ENCODE results near the gene PTPA. TPM values are rescaled to one million over a fixed set of nuclear protein-coding genes. Genes with fewer than 3 reads are reported as not detected.

PTPA gene
- 10 to 100 TPM; 34.2 to 83.4 (median 71.1) TPM for total RNA-seq

- Histone ChIP-seq H3K27me3 (no peaks in the 10 kb centered on the region), H3K9me3 (no peaks in the 10 kb centered on the region), H3K36me3 (no peaks in the 10 kb centered on the region), H3K4me3 (peak within 1 kb of the TSS; percentile 92 to 97 (median 92)), H3K27ac (peak within 1 kb of the TSS; percentile 91 to 94), H3K4me1 (peaks cover 4 to 6% of the 10 kb centered on the region in 2 donors)
- TF ChIP-seq POLR2AphosphoS5 (IDR thresholded peaks at IDR 0.05), result peak; percentile 75 to 83 (median 81)
- peak; percentile 71 for TF ChIP-seq POLR2A (IDR thresholded peaks at IDR 0.05)
- TF ChIP-seq CTCF (IDR thresholded peaks at IDR 0.05), result peak in 1 of 3 donors; percentile 21
- intact Hi-C loops (cut with DNase I; ENCODE audit: low total_unique reads), result no loop called here
- peak; percentile 94 to 98 for DNase-seq (ENCODE audit: low spot score in 2 of 2)
Observed at GRCh38 chr9:129110740-129111527, at the start of gene PTPA, which contains the start of gene CRAT. PTPA (plus strand) TSS chr9:129111415; CDS start chr9:129111601, 186 bp downstream. CRAT (minus strand) TSS chr9:129110793; CDS start chr9:129110509, 284 bp downstream.

DNA sequence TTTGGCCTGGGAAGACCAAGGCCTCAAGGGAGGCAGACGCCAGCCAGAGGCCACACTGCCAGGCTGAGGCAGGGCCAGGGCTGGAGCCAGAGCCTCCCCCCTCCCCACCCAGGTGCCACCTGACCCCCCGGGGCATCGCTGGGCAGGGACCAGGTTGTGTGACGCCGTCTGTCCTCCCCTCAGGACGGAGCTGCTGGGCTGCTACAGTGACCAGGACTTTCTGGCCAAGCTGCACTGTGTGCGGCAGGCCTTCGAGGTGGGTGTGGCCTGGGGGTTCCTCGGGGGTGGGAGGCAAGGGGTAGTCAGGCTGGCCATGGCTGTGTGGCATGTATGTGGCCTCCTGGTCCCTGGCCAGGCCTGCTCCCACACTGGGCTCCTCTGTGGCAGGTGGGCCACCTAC is 48.2 kb upstream of the PTPA start:
- TF ChIP-seq POLR2AphosphoS5 (IDR thresholded peaks at IDR 0.05) (no peak), CTCF (IDR thresholded peaks at IDR 0.05) (no peak), POLR2A (IDR thresholded peaks at IDR 0.05) (no peak)
- no peaks in the 10 kb centered on the region for H3K4me1 ChIP-seq
- H3K27me3 ChIP-seq, result no peaks in the 10 kb centered on the region
- H3K9me3 ChIP-seq, result no peaks in the 10 kb centered on the region
- H3K27ac ChIP-seq, result no peak overlapping the region
- no peak for DNase-seq (ENCODE audit: low spot score in 2 of 2)
- H3K4me3 ChIP-seq, result no peak overlapping the region
- intact Hi-C loops (cut with DNase I; ENCODE audit: low total_unique reads), result no loop called here
- peaks cover 17% of the 10 kb centered on the region for H3K36me3 ChIP-seq

- Histone ChIP-seq H3K4me3 (no peak overlapping the region), H3K27me3 (no peaks in the 10 kb centered on the region), H3K4me1 (no peaks in the 10 kb centered on the region), H3K36me3 (peaks cover 17% of the 10 kb centered on the region), H3K9me3 (no peaks in the 10 kb centered on the region), H3K27ac (no peak overlapping the region)
- intact Hi-C loops (cut with DNase I; ENCODE audit: low total_unique reads), result no loop called here
- TF ChIP-seq CTCF (IDR thresholded peaks at IDR 0.05) (no peak), POLR2A (IDR thresholded peaks at IDR 0.05) (no peak), POLR2AphosphoS5 (IDR thresholded peaks at IDR 0.05) (no peak)
- DNase-seq (ENCODE audit: low spot score in 2 of 2), result no peak
Observed at GRCh38 chr9:129064499-129064908, 46.7 kb upstream of the PTPA start.

GRCh38 chr9:129068110-129068509 is 43.1 kb upstream of the PTPA start:
- Histone ChIP-seq H3K27me3 (no peaks in the 10 kb centered on the region), H3K9me3 (no peaks in the 10 kb centered on the region), H3K4me3 (no peak overlapping the region), H3K4me1 (no peaks in the 10 kb centered on the region), H3K36me3 (peaks cover 16% of the 10 kb centered on the region), H3K27ac (no peak overlapping the region)
- no peak for DNase-seq (ENCODE audit: low spot score in 2 of 2)
- intact Hi-C loops (cut with DNase I; ENCODE audit: low total_unique reads), result no loop called here
- no peak for TF ChIP-seq POLR2AphosphoS5 (IDR thresholded peaks at IDR 0.05)
- no peak for TF ChIP-seq CTCF (IDR thresholded peaks at IDR 0.05)
- no peak for TF ChIP-seq POLR2A (IDR thresholded peaks at IDR 0.05)

All from breast epithelium (tissue), 4 donors.